Glutamatergic neuron (in vitro differentiated cells): ENCODE data around the gene PLA2G4B. TPM values are rescaled to one million over a fixed set of nuclear protein-coding genes. Genes with fewer than 3 reads are reported as not detected.

Experiments
- DNase-seq: peaks from one replicate; pipeline ENCODE4 v3.0.0; 2022
- H3K27ac Mint-ChIP-seq: one replicate; pipeline ENCODE4 v1.8.0; 2020; ENCODE audit warnings: mild to moderate bottlenecking, mixed read lengths, inconsistent platforms; ENCODE audit not compliant: unreplicated experiment
- H3K27me3 Mint-ChIP-seq: one replicate; pipeline ENCODE4 v1.8.0; 2020; ENCODE audit warnings: mild to moderate bottlenecking, moderate library complexity, mixed read lengths, inconsistent platforms; ENCODE audit not compliant: unreplicated experiment
- H3K36me3 Mint-ChIP-seq: one replicate; pipeline ENCODE4 v1.8.0; 2020; ENCODE audit warnings: mild to moderate bottlenecking, mixed read lengths, inconsistent platforms; ENCODE audit not compliant: unreplicated experiment
- H3K4me1 Mint-ChIP-seq: one replicate; pipeline ENCODE4 v1.8.0; 2020; ENCODE audit warnings: mild to moderate bottlenecking, low read depth, mixed read lengths, inconsistent platforms; ENCODE audit not compliant: unreplicated experiment
- H3K4me3 Mint-ChIP-seq: one replicate; pipeline ENCODE4 v1.8.0; 2020; ENCODE audit warnings: mild to moderate bottlenecking, mixed read lengths, inconsistent platforms; ENCODE audit not compliant: unreplicated experiment
- H3K9me3 Mint-ChIP-seq: one replicate; pipeline ENCODE4 v1.8.0; 2020; ENCODE audit warnings: mild to moderate bottlenecking, moderate library complexity, mixed read lengths, inconsistent platforms; ENCODE audit not compliant: unreplicated experiment
- total RNA-seq: library from RNA; stranded (reverse); fragmentation: NEBNext Ultra II Directional; extraction: Animal tissue kit (Norgen Biotek cat#: 25700); gene quantifications from one replicate; pipeline ENCODE4 v1.2.1, GENCODE V29; 2021; ENCODE audit not compliant: unreplicated experiment
- TF ChIP-seq, protein P1 (sequence below): fragments of 200-600 bp; sonication (generic); IDR thresholded peaks from one replicate; pipeline ENCODE4 v1.5.0; 2021; ENCODE audit not compliant: partially characterized antibody, unreplicated experiment

The PLA2G4B gene
- total RNA-seq, 1 donor from 2014 or later: 17.9 TPM

DNA sequence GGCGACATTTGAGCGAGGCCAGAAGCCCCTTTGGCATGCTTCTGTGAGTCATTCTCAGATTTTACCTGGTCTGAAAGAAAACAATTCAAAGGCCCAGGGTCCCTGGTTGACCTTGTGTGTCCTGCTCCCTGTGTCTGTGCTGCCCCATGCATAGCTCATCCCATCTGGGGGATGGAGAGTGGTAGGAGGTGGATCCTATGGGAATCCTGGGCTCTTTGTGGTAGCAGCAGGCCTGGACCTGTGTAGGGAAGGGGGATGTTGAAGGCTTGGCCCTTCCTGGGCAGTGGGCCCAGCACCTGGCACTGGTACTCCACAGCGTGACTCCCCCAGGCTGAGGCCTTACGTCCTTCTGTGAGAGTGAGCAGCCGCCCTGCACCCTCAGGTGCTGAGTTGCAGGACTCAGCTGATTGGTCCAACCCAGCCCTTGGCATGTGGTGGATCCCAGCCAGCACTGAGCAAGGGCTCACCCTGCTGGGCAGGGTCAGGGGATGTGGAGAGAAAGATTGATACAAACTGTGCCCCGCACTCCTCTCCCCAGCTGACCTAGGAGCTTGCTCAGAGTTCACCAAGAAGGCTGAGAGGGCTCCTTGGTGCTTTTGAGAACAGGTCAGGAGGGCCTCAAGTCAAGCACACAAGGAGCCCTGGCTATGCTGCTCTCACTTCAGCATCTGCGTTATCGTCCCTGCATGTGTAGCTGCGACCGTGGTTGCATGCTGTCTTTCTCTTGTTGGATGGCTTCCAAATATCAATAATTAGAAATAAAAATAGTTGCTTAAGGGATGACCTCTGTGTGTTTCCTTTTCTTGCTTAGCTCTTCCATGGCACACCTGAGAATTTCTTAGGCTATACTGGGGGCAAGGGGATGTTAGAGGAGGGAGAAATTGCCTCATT is 32.1 kb upstream of the PLA2G4B start:
- H3K4me3 Mint-ChIP-seq: no peak overlapping the region
- H3K27ac Mint-ChIP-seq: no peak overlapping the region
- peaks cover 2% of the 10 kb centered on the region for H3K4me1 Mint-ChIP-seq
- no peaks in the 10 kb centered on the region for H3K36me3 Mint-ChIP-seq
- H3K9me3 Mint-ChIP-seq: peaks cover 2% of the 10 kb centered on the region
- H3K27me3 Mint-ChIP-seq: peaks cover 2% of the 10 kb centered on the region
- no peak for DNase-seq
- TF ChIP-seq, protein P1, sequence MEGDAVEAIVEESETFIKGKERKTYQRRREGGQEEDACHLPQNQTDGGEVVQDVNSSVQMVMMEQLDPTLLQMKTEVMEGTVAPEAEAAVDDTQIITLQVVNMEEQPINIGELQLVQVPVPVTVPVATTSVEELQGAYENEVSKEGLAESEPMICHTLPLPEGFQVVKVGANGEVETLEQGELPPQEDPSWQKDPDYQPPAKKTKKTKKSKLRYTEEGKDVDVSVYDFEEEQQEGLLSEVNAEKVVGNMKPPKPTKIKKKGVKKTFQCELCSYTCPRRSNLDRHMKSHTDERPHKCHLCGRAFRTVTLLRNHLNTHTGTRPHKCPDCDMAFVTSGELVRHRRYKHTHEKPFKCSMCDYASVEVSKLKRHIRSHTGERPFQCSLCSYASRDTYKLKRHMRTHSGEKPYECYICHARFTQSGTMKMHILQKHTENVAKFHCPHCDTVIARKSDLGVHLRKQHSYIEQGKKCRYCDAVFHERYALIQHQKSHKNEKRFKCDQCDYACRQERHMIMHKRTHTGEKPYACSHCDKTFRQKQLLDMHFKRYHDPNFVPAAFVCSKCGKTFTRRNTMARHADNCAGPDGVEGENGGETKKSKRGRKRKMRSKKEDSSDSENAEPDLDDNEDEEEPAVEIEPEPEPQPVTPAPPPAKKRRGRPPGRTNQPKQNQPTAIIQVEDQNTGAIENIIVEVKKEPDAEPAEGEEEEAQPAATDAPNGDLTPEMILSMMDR: no peak

DNA sequence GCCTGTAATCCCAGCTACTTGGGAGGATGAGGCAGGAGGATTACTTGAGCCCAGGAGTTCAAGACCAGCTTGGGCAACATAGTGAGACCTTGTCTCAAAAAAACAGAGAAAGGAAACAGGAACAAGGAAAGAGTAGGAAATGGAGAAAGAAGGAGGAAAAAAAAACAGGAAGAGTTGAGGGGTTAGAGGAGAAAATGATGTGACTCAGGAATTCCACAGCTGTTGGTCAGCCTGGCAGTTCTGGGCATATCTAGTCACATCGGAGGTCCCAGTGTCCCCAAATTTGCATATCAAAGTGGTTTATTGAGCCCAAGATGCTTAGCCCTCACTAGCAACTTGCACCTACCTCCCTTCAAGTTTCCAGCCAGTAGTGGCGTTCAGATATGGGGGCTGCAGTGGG is 29.5 kb upstream of the PLA2G4B start:
- no peak overlapping the region for H3K27ac Mint-ChIP-seq
- peaks cover 2% of the 10 kb centered on the region for H3K9me3 Mint-ChIP-seq

DNA sequence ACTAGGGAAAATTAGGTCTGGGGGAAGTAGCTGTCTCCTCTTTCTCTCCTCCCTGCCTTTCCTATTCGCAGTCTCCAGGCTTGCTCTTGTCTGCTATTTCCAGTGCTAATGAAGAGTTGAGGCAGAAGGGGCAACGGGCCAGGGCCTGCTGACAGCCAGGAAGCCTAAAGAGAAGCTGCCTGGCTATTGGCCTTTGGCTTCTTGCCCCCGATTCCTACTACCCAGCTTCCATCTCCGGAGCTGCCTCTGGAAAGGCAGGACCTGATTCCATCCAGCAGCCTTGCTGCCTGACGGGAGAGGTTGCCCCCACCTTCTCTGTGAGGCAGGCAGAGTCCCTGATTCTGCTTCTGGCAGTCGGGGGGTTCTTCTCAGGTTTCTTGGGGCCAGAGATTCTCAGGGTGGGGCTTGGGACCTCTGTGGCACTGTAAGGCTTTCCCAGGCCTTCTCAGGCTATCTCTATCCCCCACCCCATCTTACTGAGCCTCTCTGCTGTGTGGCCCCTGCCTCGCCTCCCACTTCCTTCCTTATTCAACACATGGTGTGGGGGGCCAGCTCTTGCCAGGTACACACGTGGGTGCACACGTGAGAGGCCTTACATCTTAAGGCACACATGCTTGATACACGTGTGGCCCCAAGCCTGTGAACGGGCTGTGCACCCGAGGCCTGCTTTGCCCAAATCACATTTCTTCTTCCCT is 29.0 kb upstream of the PLA2G4B start:
- Mint-ChIP-seq H3K4me3 (no peak overlapping the region), H3K27me3 (peaks cover 2% of the 10 kb centered on the region), H3K36me3 (no peaks in the 10 kb centered on the region), H3K27ac (no peak overlapping the region), H3K4me1 (peaks cover 2% of the 10 kb centered on the region), H3K9me3 (peaks cover 2% of the 10 kb centered on the region)
- TF ChIP-seq, protein P1: no peak
- no peak for DNase-seq

More for the DNA sequence above, 29.5 kb upstream of the PLA2G4B start:
- Mint-ChIP-seq H3K4me1 (peaks cover 2% of the 10 kb centered on the region), H3K36me3 (no peaks in the 10 kb centered on the region), H3K4me3 (no peak overlapping the region), H3K27me3 (peaks cover 2% of the 10 kb centered on the region)
- no peak for DNase-seq
- TF ChIP-seq, protein P1: no peak

DNA sequence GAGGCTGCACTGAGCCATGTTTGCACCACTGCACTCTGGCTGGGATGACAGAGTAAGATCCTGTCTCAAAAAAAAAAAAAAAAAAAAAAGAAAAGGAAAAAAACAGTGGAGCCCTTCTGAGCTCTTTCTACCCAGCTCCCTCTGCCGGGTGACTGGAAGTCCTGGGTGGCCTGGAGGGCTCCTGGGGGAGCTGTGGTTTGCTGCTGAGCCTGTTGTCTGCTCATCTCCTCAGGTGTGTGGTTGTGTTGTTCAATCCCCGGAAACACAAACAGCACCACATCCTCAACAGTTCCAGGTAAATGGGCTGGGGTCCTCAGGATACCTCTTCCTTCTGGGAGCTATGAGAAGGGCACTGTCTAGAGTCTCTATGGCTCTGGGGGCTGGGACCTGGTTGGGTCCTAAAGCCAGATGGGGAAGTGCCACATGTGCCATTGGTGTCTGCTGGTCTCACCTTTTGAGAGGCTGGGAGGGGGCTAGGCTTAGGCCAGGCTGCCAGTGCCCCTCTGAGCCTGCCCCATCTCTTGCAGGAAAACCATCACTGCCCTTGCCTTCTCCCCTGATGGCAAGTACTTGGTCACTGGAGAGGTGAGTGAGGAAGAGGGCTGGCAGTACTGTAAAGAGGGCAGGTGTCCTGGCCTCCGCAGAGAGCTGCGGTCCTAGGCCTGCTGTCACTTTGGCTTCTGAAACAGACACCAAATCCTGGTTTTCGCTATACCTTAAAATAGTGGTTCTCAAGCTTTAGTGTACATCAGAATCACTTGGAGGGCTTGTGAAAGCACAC is 27.8 kb upstream of the PLA2G4B start:
- Mint-ChIP-seq H3K4me1 (peaks cover 2% of the 10 kb centered on the region), H3K4me3 (no peak overlapping the region), H3K36me3 (no peaks in the 10 kb centered on the region), H3K27ac (no peak overlapping the region), H3K27me3 (peaks cover 2% of the 10 kb centered on the region), H3K9me3 (peaks cover 2% of the 10 kb centered on the region)
- TF ChIP-seq, protein P1: no peak
- DNase-seq: no peak
